D341Med (cell line): ENCODE data around the gene DEGS1.

Source experiments
- DNase-seq: peaks from one replicate; pipeline ENCODE4 v3.0.0; 2012; ENCODE audit warnings: low spot score

DEGS1 gene

DNA sequence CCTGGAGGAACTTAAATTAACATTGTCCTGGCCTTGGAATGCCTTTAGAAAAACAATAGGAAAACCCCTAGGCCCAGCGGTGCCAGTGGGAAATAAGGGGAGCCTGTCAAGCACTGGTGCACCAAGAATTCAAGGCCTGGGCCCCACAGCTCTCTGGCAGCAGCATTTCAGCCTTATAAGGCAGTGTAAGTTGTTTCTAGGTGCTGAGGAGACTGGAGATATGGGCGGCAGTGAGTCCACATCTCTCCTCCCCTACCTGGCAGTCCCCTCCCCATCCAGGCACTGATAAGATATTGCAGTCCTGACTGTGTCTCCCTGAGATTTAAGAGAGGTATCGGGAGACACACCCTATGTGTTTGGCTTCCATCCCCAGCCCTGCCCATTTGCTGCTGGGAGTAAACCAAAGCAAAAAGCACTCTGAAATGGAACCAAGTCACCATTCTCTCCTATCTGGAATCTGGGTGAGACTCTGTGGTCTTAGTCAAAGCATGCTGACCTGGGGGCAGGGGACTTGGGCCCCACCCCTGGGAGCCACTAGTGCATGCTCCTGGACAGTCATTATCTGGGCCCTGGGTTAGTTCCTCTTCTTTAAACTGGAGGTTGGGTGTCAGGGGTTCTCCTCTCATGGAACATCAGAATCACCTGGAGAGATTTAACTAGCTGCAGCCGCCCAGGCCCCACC lies 30.5 kb downstream of the DEGS1 start:
- DNase-seq, result no peak

GRCh38 chr1:224216382-224216781 lies 33.3 kb downstream of the DEGS1 start:
- DNase-seq, result no peak

DNA sequence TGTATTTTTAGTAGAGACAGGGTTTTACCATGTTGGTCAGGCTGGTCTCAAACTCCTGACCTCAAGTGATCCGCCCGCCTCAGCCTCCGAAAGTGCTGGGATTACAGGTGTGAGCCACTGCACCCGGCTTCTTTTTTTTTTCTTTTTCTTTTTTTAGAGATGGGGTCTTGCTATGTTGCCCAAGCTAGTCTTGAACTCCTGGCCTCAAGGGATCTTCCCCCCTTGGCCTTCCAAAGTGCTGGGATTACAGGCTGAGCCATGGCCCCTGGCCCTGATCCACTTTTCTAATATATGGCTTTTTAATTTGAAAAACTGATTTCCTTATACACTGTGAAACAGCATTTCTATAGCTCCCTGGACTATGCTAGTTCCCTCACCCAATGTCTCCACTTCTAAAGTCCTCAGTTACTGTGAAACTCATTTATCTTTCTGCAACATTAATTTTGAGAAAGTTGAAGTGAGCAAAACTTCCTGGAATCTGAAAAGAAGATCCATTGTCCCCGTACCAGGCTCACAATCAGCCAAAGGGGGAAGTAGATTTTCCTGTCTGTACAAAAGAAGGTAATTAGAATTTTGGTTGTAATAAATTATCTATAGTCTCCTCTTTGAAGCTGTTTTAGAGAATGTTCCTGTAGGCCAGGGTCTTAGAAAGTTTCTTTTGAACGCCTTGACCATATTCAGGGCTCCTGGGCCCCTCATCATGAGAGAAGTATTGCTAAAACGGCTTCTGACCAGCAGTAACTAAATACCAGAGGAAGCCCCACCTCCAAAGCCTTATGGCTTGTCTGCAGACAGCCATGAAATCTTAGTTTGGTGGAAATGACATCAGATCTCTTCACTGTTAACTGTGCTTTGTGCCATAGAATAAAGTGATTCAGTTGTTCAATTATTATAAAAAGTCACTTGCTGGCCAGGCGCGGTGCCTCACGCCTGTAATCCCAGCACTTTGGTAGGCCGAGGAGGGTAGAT lies 34.9 kb downstream of the DEGS1 start:
- no peak for DNase-seq

DNA sequence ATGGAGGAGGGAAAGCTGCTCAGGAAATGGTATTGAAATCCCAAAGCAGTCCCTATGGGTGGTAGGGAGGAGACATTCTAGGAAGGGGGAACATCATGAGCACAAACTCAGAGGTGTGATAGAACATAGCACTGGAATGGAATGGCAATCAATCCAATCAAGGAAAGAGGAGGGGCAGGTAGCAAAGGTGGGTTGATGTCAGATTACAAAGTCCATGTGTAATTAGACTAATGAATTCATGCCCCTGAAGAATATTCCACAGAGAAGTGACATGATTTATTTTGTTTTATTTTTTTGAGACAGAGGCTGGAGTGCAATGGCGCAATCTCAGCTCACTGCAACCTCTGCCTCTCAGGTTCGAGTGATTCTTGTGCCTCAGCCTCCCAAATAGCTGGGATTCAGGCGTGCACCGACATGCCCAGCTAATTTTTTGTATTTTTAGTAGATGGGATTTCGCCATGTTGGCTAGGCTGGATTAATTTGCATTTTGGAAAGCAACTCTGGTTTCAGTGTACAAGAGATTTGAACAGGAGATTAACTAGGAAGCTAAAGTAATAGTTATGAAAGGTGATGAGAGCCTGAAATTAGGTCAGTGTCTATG lies 36.1 kb downstream of the DEGS1 start:
- DNase-seq, result no peak

GRCh38 chr1:224219612-224220059 lies 36.6 kb downstream of the DEGS1 start:
- no peak for DNase-seq

DNA sequence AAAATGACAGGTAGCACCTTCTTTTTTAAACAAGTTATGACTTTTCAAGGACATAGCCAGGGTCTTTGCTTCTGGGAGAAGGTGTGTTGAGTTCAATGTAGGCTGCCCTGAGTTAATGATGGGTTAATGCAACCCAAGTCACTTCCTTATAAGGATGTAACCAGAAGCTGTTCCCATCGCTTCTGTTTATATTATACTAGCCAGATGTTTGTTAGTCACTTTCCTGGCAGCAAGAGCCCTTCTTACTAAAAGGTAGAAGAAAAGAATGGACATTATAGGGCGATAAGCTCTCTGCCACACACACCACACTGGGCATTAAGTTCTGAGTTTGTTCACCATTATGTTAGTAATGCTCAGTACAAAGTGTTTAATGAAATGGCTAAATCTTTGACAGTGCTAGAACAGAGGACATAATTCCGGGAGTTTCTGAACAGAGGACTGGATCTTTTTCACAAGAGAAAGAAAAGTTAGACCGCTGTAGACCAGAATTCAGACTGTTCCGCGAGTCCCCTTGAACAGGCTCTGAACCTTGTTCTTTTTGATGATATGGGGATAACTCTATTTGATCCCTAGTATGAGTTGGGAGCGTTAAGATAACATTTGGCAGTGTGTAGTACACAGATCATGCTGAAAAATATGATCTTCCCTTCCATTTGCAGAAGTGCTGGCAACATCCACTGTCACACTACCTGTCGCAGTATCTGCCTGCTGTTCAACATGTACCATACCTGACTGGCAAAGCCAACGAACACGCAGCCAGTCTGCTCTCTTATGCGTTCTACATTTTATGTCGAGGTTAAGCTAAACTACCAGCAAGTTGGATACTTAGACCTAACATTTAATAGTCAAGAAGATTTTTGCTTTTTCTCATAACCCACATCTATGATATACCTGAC lies 41.0 kb downstream of the DEGS1 start:
- no peak for DNase-seq

DNA sequence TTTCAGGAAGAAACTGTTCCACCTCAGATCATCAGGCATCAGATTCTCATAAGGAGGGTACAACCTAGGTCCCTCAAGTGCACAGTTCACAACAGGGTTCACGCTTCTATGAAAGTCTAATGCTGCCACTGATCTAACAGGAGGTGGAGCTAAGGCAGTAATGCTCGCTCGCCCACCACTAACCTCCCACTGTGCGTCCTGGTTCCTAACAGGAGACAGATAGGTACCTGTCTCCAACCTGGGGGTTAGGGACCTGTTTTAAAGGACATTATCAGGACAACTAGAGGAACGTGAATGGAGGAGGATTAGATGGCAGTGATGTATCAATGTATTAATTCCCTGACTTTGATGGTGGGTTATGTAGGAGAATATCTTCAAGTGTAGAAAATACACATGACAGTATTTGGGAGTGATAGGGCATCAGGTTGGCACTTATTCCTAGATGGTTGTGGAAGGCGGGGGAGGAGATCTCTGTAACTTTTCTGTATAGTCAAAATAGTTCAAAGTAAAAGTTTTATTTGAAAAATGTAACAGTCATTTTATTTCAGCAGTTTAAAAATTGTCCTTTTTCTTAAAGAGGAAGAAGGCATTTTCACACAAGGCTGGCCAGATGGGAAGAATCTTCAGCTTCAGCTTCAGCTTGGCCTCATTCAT lies 43.9 kb downstream of the DEGS1 start:
- DNase-seq, result no peak

DNA sequence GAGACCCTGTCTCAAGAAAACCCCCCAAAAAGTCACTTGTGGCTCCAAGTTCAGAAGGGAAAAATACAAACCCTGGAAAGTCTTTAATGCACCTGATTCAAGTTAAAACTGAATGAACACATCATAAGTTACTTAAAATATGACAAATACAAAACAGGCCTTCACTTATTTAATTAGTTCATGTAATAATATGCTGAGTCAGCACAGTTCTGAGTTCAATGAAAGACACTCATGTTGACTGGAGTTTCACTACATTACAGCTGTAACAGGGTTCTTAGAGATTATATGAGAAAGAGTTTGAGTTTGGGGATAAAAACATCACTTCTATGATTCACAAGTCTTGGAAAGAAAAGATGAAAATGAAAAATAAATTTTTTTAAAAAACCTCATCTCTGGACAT lies 51.0 kb downstream of the DEGS1 start:
- DNase-seq, result no peak

GRCh38 chr1:224235813-224236493 lies 52.9 kb downstream of the DEGS1 start:
- DNase-seq, result no peak

DNA sequence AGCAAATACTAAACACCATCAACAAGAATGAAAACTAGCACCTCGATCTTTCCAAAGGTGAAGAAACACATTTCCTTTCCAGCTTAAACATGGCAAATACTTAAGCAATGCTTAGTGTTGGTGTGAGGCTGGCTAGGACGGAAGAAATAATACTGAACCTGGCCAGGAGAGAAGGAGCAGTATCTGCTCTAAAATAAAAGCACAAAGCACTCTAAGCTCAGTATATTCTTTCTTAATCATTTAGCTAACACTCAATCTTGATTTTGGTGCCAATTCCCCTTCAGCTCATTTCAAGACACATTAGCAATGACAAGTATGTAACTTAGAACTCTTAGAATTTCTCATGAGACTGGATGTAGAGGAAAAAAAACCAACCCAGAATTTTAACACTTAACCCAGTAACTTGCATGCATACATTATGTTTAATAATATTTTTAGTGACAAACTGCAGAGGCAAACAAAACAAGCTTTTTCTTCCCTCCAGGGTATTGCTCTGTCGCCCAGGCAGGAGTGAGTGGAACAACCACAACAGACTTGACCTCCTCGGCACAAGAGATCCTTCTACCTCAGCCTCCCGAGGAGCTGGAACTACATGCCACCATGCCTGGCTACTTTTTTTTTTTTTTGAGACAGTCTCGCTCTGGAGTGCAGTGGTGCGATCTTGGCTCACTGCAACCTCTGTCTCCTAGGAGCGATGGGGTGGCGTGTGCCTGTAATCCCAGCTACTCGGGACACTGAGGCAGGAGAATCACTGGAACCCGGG lies 54.3 kb downstream of the DEGS1 start:
- DNase-seq, result no peak

DNA sequence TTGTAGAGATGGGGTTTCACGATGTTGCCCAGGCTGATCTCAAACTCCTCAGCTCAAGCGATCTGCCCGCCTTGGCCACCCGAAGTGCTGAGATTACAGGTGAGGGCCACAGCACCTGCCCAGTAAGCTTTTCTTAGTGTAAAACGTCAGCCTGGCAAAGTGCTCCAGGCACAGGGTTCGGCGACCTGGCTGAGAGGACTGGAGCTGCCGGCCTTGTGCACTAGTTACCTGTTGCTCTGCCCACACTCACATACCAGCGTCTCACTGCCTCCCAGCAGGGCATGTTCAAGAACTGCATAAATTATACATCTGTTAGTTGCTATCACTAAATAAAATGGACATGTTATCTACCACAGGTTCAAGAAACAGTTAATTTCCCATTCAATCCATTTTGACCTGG lies 55.2 kb downstream of the DEGS1 start:
- DNase-seq, result no peak

- DNase-seq, result no peak
These were observed 55.7 kb downstream of the DEGS1 start for GRCh38 chr1:224238756-224239155.
